ENCODE results near the gene TLE1.

Gene TLE1

DNA sequence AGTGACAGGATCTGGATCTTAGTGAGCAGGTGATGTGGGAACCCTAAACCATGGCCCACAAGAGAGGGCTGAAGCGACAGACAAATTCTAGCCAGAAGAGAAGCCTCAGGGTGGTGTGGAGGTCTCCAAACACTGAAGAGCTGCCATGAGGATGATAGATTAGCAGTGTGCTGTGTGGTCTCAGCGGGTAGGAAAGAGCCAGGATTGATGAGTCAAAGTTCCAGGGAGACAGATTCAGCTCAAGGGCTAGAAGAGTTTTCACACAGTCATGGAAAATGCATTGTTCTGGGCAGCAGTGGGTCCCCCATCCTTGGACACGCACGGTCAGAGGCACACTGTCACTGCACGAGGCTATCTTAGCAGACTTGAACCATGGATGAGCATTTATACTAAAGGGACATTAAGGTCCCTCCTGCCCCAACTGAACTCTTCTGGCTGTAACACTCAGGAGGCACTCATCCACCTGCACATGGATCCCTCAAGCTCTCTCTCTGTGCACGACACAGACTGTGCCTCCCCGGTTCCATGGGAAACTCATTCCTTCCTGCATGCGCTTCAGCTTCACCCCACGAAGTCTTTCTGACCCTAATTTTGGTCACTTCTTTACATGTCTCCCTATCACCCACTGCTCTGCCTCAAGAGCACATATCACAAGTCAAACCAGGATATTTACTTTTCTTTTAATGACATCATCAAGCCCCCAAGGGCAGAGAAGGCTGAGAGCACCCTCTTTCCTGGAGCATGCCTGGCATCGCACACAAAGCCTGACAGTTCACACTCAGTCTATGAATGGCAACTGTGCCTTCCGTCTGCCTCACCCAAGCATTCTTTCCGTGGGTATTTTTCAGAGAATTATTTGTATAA is 84.8 kb downstream of the TLE1 start:
- Histone ChIP-seq H3K4me1 (no peaks in the 10 kb centered on the region), H3K36me3 (peaks cover 6% of the 10 kb centered on the region), H3K4me3 (ENCODE audit: low read depth, low read length) (no peak overlapping the region), H3K27me3 (no peaks in the 10 kb centered on the region), H3K9me3 (no peaks in the 10 kb centered on the region)
- no peak for DNase-seq
- TF ChIP-seq, protein P1, sequence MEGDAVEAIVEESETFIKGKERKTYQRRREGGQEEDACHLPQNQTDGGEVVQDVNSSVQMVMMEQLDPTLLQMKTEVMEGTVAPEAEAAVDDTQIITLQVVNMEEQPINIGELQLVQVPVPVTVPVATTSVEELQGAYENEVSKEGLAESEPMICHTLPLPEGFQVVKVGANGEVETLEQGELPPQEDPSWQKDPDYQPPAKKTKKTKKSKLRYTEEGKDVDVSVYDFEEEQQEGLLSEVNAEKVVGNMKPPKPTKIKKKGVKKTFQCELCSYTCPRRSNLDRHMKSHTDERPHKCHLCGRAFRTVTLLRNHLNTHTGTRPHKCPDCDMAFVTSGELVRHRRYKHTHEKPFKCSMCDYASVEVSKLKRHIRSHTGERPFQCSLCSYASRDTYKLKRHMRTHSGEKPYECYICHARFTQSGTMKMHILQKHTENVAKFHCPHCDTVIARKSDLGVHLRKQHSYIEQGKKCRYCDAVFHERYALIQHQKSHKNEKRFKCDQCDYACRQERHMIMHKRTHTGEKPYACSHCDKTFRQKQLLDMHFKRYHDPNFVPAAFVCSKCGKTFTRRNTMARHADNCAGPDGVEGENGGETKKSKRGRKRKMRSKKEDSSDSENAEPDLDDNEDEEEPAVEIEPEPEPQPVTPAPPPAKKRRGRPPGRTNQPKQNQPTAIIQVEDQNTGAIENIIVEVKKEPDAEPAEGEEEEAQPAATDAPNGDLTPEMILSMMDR (IDR thresholded peaks at IDR 0.05; ENCODE audit: low read depth, low read length): no peak

DNA sequence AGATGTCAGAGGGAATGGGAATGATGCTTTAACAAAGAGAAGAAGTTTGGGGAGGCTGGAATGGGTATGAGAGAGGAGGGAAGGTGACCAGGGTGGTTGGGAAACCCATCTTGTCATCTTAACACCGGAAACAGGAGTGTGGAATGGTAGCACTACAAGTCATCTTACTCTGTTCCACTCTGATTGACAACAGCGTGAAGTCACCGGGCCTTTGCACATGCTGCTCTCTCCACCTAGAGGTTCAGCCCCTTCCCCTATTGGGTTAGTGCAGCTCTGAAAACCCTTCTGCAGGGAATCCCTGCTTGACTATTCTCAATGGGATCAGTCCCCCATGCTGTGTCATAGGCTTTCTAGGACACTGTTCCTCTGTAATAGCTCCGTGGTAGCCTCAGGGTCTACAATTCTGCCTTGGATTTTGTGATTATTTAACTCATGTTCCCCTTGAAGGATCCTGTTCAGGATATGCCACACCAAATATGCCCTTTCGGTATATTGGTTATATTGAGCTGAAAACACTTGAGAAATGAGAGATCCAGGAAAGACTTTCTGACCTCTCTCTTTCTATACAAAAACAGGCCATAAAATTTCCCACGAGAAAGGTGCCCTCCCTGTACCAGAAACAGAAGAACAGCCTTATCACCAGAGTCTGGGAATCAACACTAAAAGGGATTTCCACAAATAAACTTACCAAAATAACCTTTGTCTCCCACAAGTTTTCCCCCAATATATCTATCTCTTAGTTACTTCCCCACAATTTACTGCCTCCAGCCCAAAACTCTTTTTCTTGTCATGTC is 86.3 kb downstream of the TLE1 start:
- TF ChIP-seq, protein P1 (IDR thresholded peaks at IDR 0.05; ENCODE audit: low read depth, low read length): no peak
- no peaks in the 10 kb centered on the region for H3K9me3 ChIP-seq
- H3K4me3 ChIP-seq (ENCODE audit: low read depth, low read length): no peak overlapping the region
- no peak for DNase-seq
- H3K36me3 ChIP-seq: peaks cover 6% of the 10 kb centered on the region
- H3K4me1 ChIP-seq: no peaks in the 10 kb centered on the region
- no peaks in the 10 kb centered on the region for H3K27me3 ChIP-seq

DNA sequence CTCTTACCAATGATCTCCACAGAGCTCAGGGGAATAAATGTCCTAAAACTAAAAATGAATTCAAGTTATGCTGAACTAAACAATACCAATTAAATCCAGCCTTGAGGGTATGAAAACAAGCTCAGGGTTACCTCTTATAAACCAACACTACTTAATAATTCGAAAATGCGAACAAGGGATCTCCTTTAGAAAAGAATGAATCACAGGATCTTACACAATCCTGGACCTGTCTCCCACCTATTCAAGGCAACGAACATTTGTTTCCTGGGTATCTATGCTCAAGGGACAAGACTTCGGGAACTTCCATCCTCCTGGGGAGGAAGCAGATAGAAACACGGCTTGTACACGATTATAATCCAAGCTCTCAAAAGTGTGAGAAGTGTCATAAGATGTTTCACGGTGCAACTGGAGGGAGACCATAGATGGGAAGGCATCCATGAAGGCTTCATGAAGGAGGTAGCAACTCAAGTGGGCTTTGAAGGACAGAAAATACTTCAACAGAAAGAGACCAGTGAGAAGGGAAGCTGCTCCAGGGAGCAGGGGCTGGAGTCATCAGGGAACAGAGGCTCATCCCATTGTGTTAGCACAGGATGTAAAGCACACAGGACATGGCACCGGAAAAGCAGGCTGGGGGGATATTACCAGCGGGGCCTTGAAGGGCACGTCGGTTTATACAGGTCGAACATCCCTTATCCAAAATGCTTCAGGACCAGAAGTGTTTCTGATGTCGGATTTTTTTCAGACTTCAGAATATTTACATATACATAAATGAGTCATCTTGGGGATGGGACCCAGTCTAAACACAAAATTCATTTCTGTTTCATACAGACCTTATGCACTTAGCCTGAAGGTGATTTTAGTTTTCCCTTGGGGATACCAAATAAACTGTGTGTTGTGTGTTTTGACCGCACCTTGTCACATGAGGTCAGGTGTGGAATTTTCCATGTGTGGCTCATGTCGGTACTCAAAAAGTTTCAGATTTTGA is 87.4 kb downstream of the TLE1 start:
- Histone ChIP-seq H3K27me3 (no peaks in the 10 kb centered on the region), H3K9me3 (no peaks in the 10 kb centered on the region), H3K4me1 (no peaks in the 10 kb centered on the region), H3K36me3 (peaks cover under 1% of the 10 kb centered on the region; the same call in 1 of the 2 replicates), H3K4me3 (ENCODE audit: low read depth, low read length) (no peak overlapping the region)
- TF ChIP-seq, protein P1 (IDR thresholded peaks at IDR 0.05; ENCODE audit: low read depth, low read length): no peak
- no peak for DNase-seq

DNA sequence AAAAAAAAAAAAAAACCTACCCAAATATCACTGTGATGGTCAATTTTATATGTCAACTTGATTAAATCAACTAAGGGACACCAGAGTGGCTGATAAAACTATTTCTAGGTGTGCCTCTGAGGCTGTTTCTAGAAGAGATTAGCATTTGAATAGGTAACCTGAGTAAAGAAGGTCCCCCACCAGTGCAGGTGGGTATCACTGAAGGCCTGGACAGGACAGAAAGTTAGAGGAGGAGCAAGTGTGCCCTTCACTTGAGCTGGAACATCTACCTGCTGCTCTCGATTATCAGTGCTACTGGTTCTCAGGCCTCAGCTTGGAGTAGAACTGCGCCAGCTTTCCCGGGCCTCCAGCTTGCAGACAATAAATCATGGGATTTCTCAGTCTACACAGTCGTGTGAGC is 88.7 kb downstream of the TLE1 start:
- Histone ChIP-seq H3K9me3 (no peaks in the 10 kb centered on the region), H3K36me3 (peaks cover 6% of the 10 kb centered on the region), H3K27me3 (no peaks in the 10 kb centered on the region), H3K4me3 (ENCODE audit: low read depth, low read length) (no peak overlapping the region), H3K4me1 (peaks cover 10% of the 10 kb centered on the region; the same call in 1 of the 2 replicates)
- TF ChIP-seq, protein P1 (IDR thresholded peaks at IDR 0.05; ENCODE audit: low read depth, low read length): no peak
- DNase-seq: no peak

DNA sequence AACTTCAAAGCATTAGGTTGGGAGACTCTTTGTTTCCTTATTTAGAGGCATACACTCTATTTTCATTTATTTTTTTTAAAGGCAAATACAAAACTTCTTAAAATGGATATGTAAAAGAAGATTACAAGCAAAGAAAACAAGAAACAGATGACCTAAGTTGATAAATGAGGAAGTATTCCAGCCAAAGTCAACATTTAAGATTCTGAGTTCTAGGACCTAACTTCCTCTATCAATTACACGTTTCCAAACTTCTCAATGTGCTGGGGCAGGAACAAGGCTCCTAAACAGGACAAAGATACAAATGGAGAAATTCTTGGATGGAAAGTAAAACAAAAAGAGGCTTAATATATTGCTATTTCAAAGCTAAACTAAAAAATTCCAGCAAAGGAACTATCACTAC is 89.5 kb downstream of the TLE1 start:
- no peaks in the 10 kb centered on the region for H3K9me3 ChIP-seq
- TF ChIP-seq, protein P1 (IDR thresholded peaks at IDR 0.05; ENCODE audit: low read depth, low read length): no peak
- no peak for DNase-seq
- peaks cover 10% of the 10 kb centered on the region; the same call in 1 of the 2 replicates for H3K4me1 ChIP-seq
- no peaks in the 10 kb centered on the region for H3K27me3 ChIP-seq
- H3K36me3 ChIP-seq: peaks cover 6% of the 10 kb centered on the region
- no peak overlapping the region for H3K4me3 ChIP-seq (ENCODE audit: low read depth, low read length)
